ENCODE data around the gene ADAM12. TPM values are rescaled to one million over a fixed set of nuclear protein-coding genes. Genes with fewer than 3 reads are reported as not detected.

The ADAM12 gene
- total and polyA plus RNA-seq, 4 donors = 0.03 to 0.33 (median 0.19) TPM

DNA sequence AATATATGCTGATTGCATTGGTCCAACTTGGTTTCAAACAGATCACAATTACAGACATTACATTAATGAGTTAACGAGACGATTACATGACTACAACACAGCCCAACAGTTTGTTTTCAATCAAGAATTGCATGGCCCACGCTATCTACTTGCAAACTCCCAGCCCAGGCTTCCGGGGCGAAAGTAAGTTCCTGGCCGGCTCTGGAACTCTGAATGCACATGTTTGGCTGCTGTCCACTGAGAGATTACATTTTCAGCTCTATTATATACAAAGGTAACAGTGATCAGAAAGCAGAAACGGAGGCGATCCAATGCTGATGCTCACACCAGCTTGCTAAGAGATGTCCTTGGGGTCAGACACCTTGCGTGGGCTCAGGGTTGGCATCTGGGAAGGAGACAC, 285.6 kb downstream of the ADAM12 start:
- Histone ChIP-seq H3K9me3 (ENCODE audit: control insufficient read depth in 4 of 4, low read length in 3 of 4) (no peaks in the 10 kb centered on the region), H3K4me3 (ENCODE audit: low read depth in 1 of 3, low read length in 3 of 3) (no peak overlapping the region), H3K27me3 (ENCODE audit: control insufficient read depth in 4 of 4, insufficient read depth in 4 of 4, low read length in 3 of 4) (no peaks in the 10 kb centered on the region), H3K4me1 (ENCODE audit: control insufficient read depth in 4 of 4, insufficient read depth in 4 of 4, low read length in 3 of 4) (no peaks in the 10 kb centered on the region), H3K36me3 (ENCODE audit: control insufficient read depth in 4 of 4, insufficient read depth in 3 of 4, low read depth in 1 of 4, low read length in 3 of 4) (no peaks in the 10 kb centered on the region), H3K27ac (ENCODE audit: low read depth in 1 of 2, low read length in 2 of 2) (no peak overlapping the region), H3K9ac (ENCODE audit: low read depth in 1 of 2, low read length in 2 of 2) (no peak overlapping the region)
- TF ChIP-seq RXRA (IDR thresholded peaks at IDR 0.05) (no peak), HNF4A (conservative IDR thresholded peaks at IDR 0.05) (no peak)
- 75% methylated on average over 9 of the region's 9 CpGs for WGBS
- DNase-seq (ENCODE audit: low spot score) = no peak

DNA sequence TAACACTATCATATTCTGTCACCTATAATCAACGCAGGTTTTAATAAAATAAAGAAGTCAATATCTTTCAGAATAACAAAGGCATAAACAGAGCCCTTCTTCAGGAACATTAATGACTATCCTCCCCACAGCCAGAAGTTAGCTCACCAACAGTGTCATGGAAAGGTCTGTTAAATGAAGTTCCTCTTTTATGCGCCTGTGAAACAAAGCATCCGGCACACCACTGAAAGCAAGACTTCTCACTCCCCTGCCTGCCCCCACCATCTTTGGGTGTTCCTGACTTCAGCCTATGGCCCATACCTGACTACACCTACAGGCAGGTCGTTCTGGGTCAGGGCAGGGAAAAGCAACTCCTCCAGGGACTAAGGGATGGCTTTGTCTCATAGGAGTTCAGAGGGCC, 286.5 kb downstream of the ADAM12 start:
- Histone ChIP-seq H3K36me3 (ENCODE audit: control insufficient read depth in 4 of 4, insufficient read depth in 3 of 4, low read depth in 1 of 4, low read length in 3 of 4) (no peaks in the 10 kb centered on the region), H3K27me3 (ENCODE audit: control insufficient read depth in 4 of 4, insufficient read depth in 4 of 4, low read length in 3 of 4) (no peaks in the 10 kb centered on the region), H3K4me3 (ENCODE audit: low read depth in 1 of 3, low read length in 3 of 3) (no peak overlapping the region), H3K27ac (ENCODE audit: low read depth in 1 of 2, low read length in 2 of 2) (no peak overlapping the region), H3K4me1 (ENCODE audit: control insufficient read depth in 4 of 4, insufficient read depth in 4 of 4, low read length in 3 of 4) (no peaks in the 10 kb centered on the region), H3K9ac (ENCODE audit: low read depth in 1 of 2, low read length in 2 of 2) (no peak overlapping the region), H3K9me3 (ENCODE audit: control insufficient read depth in 4 of 4, low read length in 3 of 4) (no peaks in the 10 kb centered on the region)
- DNase-seq (ENCODE audit: low spot score) = no peak
- TF ChIP-seq RAD21 (IDR thresholded peaks at IDR 0.05) = no peak
- TF ChIP-seq NR2F2 (IDR thresholded peaks at IDR 0.05) = no peak
- TF ChIP-seq, protein P1, sequence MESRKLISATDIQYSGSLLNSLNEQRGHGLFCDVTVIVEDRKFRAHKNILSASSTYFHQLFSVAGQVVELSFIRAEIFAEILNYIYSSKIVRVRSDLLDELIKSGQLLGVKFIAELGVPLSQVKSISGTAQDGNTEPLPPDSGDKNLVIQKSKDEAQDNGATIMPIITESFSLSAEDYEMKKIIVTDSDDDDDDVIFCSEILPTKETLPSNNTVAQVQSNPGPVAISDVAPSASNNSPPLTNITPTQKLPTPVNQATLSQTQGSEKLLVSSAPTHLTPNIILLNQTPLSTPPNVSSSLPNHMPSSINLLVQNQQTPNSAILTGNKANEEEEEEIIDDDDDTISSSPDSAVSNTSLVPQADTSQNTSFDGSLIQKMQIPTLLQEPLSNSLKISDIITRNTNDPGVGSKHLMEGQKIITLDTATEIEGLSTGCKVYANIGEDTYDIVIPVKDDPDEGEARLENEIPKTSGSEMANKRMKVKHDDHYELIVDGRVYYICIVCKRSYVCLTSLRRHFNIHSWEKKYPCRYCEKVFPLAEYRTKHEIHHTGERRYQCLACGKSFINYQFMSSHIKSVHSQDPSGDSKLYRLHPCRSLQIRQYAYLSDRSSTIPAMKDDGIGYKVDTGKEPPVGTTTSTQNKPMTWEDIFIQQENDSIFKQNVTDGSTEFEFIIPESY (IDR thresholded peaks at IDR 0.05) = no peak
- TF ChIP-seq HNF4G (IDR thresholded peaks at IDR 0.05) = no peak
- TF ChIP-seq MAX (IDR thresholded peaks at IDR 0.05) = no peak
- TF ChIP-seq FOXA2 (IDR thresholded peaks at IDR 0.05) = no peak
- no peak for TF ChIP-seq FOXA1 (IDR thresholded peaks at IDR 0.05)
- TF ChIP-seq GABPA (IDR thresholded peaks at IDR 0.05 in 1 of 2, conservative IDR thresholded peaks at IDR 0.05 in 1 of 2) = no peak
- TF ChIP-seq ATF3 (IDR thresholded peaks at IDR 0.05) = no peak
- no peak for TF ChIP-seq JUND (IDR thresholded peaks at IDR 0.05)
- no peak for TF ChIP-seq TAF1 (conservative IDR thresholded peaks at IDR 0.05)
- TF ChIP-seq SP1 (IDR thresholded peaks at IDR 0.05) = no peak
- no peak for TF ChIP-seq YY1 (IDR thresholded peaks at IDR 0.05)
- TF ChIP-seq, protein P2, sequence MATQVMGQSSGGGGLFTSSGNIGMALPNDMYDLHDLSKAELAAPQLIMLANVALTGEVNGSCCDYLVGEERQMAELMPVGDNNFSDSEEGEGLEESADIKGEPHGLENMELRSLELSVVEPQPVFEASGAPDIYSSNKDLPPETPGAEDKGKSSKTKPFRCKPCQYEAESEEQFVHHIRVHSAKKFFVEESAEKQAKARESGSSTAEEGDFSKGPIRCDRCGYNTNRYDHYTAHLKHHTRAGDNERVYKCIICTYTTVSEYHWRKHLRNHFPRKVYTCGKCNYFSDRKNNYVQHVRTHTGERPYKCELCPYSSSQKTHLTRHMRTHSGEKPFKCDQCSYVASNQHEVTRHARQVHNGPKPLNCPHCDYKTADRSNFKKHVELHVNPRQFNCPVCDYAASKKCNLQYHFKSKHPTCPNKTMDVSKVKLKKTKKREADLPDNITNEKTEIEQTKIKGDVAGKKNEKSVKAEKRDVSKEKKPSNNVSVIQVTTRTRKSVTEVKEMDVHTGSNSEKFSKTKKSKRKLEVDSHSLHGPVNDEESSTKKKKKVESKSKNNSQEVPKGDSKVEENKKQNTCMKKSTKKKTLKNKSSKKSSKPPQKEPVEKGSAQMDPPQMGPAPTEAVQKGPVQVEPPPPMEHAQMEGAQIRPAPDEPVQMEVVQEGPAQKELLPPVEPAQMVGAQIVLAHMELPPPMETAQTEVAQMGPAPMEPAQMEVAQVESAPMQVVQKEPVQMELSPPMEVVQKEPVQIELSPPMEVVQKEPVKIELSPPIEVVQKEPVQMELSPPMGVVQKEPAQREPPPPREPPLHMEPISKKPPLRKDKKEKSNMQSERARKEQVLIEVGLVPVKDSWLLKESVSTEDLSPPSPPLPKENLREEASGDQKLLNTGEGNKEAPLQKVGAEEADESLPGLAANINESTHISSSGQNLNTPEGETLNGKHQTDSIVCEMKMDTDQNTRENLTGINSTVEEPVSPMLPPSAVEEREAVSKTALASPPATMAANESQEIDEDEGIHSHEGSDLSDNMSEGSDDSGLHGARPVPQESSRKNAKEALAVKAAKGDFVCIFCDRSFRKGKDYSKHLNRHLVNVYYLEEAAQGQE (IDR thresholded peaks at IDR 0.05) = no peak
- TF ChIP-seq EGR1 (IDR thresholded peaks at IDR 0.05; ENCODE audit: low read depth in 2 of 2) = no peak
- WGBS = 65% methylated on average over 4 of the region's 4 CpGs

Measured in liver (tissue), 9 donors.